Liver (tissue), 3 donors: Measurements from ENCODE around the gene MRPS7.

Experiments
- EGR1 ChIP-seq, 2 donors: IDR thresholded peaks; 2 replicates each; pipeline ENCODE4 v1.6.1; 2016 to 2018; ENCODE audit warnings: antibody characterized with exemption in 2 of 2, low read depth in 2 of 2
- TF ChIP-seq, protein P1 (sequence below): fragments of 150-350 bp; IDR thresholded peaks from 2 replicates; pipeline ENCODE4 v1.5.1; 2017; ENCODE audit warnings: improper control_type of control experiment, low read depth, low read length; ENCODE audit not compliant: missing input control
- TF ChIP-seq, protein P2 (sequence below): IDR thresholded peaks from 2 replicates; pipeline ENCODE4 v1.6.1; 2016; ENCODE audit warnings: antibody characterized with exemption, mild to moderate bottlenecking
- donor health status: healthy.
- donor health status: healthy.

DNA sequence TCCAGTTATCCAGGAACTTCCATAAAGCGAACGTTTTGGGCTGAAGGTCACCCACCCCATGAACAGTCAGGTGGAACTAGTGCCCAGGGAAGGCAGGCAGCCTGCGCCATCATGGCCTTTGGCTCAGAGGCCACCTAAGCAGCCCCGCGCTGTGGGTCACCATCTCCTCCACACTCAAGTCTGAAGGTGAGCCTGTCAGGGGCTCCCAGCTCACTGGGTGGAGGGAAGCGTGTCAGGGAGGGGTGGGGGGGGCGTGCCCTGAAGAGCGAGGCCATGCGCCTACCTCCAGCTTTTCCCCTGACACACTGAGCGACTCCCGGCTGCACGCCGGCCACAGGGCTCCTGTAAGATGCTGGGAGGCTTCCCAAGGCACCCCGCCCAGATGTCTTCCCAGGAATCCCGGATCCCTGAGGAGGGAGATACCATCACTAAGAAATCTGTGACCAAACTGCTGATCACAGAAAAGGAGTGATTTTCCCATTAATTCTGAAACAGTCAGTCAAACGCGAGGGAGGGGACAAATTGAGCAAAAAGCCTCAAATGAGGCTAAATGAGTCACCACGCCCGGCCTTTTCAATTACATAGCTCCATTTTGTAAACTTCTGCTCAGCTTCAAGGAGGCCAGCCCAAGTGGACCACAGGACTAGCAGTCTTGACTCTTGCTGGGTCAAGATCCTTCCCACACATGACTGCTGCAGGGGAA, 54.0 kb downstream of the MRPS7 start:
- no peak for TF ChIP-seq EGR1 (IDR thresholded peaks at IDR 0.05; ENCODE audit: low read depth in 2 of 2)
- TF ChIP-seq, protein P1, sequence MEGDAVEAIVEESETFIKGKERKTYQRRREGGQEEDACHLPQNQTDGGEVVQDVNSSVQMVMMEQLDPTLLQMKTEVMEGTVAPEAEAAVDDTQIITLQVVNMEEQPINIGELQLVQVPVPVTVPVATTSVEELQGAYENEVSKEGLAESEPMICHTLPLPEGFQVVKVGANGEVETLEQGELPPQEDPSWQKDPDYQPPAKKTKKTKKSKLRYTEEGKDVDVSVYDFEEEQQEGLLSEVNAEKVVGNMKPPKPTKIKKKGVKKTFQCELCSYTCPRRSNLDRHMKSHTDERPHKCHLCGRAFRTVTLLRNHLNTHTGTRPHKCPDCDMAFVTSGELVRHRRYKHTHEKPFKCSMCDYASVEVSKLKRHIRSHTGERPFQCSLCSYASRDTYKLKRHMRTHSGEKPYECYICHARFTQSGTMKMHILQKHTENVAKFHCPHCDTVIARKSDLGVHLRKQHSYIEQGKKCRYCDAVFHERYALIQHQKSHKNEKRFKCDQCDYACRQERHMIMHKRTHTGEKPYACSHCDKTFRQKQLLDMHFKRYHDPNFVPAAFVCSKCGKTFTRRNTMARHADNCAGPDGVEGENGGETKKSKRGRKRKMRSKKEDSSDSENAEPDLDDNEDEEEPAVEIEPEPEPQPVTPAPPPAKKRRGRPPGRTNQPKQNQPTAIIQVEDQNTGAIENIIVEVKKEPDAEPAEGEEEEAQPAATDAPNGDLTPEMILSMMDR, result no peak
- TF ChIP-seq, protein P2, sequence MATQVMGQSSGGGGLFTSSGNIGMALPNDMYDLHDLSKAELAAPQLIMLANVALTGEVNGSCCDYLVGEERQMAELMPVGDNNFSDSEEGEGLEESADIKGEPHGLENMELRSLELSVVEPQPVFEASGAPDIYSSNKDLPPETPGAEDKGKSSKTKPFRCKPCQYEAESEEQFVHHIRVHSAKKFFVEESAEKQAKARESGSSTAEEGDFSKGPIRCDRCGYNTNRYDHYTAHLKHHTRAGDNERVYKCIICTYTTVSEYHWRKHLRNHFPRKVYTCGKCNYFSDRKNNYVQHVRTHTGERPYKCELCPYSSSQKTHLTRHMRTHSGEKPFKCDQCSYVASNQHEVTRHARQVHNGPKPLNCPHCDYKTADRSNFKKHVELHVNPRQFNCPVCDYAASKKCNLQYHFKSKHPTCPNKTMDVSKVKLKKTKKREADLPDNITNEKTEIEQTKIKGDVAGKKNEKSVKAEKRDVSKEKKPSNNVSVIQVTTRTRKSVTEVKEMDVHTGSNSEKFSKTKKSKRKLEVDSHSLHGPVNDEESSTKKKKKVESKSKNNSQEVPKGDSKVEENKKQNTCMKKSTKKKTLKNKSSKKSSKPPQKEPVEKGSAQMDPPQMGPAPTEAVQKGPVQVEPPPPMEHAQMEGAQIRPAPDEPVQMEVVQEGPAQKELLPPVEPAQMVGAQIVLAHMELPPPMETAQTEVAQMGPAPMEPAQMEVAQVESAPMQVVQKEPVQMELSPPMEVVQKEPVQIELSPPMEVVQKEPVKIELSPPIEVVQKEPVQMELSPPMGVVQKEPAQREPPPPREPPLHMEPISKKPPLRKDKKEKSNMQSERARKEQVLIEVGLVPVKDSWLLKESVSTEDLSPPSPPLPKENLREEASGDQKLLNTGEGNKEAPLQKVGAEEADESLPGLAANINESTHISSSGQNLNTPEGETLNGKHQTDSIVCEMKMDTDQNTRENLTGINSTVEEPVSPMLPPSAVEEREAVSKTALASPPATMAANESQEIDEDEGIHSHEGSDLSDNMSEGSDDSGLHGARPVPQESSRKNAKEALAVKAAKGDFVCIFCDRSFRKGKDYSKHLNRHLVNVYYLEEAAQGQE, result no peak
